ENCODE data around the gene NFKBIA. TPM values are rescaled to one million over a fixed set of nuclear protein-coding genes. Genes with fewer than 3 reads are reported as not detected.

The NFKBIA gene
- total RNA-seq, 4 donors from 2014 or later, result 362 to 1,916 (median 456) TPM

DNA sequence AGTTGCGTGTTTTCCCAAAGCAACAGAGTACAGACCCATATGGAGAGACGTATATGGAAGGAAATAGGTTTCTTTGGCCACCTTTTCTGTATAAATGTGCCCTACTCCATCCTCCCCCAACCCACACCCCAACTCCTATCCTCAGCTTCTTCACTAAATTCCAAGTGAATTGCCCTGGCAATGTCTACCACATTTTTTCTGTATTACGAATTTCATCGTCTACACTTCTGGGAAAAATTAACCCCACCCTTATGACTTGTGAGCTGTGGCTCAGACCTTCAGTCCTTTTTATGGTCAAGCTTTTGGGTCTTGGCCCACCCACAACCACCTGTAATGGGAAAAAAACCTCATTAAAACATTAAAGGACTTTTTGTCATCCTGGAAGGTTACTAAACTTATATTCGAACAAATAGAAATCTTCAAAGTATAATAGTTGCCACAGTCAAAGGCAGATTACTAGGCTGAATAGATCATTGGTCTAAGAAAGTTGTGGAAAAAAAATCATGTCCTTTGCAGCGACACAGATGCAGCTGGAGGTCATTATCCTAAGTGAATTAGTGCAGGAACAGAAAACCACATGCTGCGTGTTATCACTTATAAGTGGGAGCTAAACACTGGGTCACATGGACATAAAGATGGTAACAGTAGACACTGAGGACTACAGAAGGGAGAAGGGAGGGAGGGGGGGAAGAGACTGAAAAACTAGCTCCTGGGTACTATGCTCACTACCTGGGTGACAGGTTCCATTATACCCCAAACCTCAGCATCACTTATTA lies 15.7 kb upstream of the NFKBIA start:
- in situ Hi-C loops (cut with MboI; ENCODE audit: low pct_ligation_motif_present in 1 of 4, low pct_unique_long_range_greater_than_20kb in 1 of 4, low sequenced_read_pairs in 3 of 4) (loop anchor here in 2 of 4 donors (5.0 to 25.0 kb wide), 5 partner anchors 133 to 708 kb away; partner anchors contain the start of genes CFL2 (in 1 of the 2), PPP2R3C (in 1 of the 2), PRORP (in 1 of the 2) and PSMA6 (in 1 of the 2)), intact Hi-C loops (cut with DNase I; ENCODE audit: low total_unique reads) (no loop called here)
- no peak for DNase-seq
- Histone ChIP-seq H3K36me3 (no peaks in the 10 kb centered on the region), H3K4me3 (no peak overlapping the region), H3K9me3 (no peaks in the 10 kb centered on the region), H3K27ac (no peak overlapping the region), H3K27me3 (no peaks in the 10 kb centered on the region), H3K4me1 (peaks cover 0 to 13% (median 2%) of the 10 kb centered on the region in 4 donors)
- WGBS, 2 donors (ENCODE audit: low coverage in 1 of 2), result 66 to 73% methylated on average over 6 to 7 of the region's 7 CpGs
- TF ChIP-seq POLR2A (IDR thresholded peaks at IDR 0.05) (no peak), EP300 (IDR thresholded peaks at IDR 0.05; ENCODE audit: low read depth) (no peak), POLR2AphosphoS5 (IDR thresholded peaks at IDR 0.05) (no peak)
- TF ChIP-seq, protein P1, sequence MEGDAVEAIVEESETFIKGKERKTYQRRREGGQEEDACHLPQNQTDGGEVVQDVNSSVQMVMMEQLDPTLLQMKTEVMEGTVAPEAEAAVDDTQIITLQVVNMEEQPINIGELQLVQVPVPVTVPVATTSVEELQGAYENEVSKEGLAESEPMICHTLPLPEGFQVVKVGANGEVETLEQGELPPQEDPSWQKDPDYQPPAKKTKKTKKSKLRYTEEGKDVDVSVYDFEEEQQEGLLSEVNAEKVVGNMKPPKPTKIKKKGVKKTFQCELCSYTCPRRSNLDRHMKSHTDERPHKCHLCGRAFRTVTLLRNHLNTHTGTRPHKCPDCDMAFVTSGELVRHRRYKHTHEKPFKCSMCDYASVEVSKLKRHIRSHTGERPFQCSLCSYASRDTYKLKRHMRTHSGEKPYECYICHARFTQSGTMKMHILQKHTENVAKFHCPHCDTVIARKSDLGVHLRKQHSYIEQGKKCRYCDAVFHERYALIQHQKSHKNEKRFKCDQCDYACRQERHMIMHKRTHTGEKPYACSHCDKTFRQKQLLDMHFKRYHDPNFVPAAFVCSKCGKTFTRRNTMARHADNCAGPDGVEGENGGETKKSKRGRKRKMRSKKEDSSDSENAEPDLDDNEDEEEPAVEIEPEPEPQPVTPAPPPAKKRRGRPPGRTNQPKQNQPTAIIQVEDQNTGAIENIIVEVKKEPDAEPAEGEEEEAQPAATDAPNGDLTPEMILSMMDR (IDR thresholded peaks at IDR 0.05), result no peak

DNA sequence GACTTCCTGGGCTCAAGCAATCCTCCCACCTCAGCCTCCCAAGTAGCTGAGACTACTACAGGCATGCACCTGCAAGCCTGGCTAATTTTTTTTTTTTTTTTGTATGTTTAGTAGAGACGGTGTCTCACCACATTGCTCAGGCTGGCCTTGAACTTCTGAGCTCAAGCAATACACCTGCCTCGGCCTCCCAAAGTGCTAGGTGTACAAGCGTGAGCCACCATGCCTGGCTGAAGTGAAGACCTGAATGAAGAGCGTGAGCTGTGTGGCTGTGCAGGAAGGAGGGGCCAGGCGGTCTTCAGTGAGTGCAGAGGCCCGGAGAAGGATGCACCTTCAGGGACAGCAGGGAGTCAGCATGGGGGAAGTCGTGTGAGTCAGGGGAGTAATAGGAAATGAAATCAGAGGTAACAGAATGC lies 14.9 kb upstream of the NFKBIA start:
- Histone ChIP-seq H3K36me3 (no peaks in the 10 kb centered on the region), H3K27me3 (no peaks in the 10 kb centered on the region)
- intact Hi-C loops (cut with DNase I; ENCODE audit: low total_unique reads), result loop anchor here (5.0 to 10.0 kb wide), 2 partner anchors 155 to 287 kb away; no protein-coding TSS in a partner anchor

DNA sequence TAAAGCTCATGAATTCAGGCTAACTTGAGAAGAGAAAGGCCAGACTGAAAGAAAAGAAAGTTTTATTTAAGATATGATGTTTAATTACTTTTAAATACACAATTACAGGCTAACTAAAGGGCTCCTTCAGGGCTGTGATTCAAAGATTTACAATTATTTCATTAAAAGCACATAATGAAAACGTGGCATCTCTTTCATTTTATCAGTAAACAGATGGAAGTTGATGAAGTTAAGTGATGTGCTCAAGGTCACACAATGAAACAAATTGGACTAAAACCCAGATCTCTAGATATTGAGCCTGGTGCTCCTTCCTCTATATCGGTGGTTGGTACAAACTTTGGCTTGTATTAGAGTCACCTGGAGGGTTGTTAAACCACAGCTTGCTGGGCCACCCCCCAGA lies 13.5 kb upstream of the NFKBIA start:
- no peaks in the 10 kb centered on the region for H3K27me3 ChIP-seq
- no peaks in the 10 kb centered on the region for H3K9me3 ChIP-seq
- peaks cover under 1 to 23% (median 5%) of the 10 kb centered on the region in 4 donors for H3K4me1 ChIP-seq
- no peak for TF ChIP-seq EP300 (IDR thresholded peaks at IDR 0.05; ENCODE audit: low read depth)
- TF ChIP-seq POLR2AphosphoS5 (IDR thresholded peaks at IDR 0.05), result no peak
- TF ChIP-seq POLR2A (IDR thresholded peaks at IDR 0.05), result no peak
- TF ChIP-seq, protein P1 (IDR thresholded peaks at IDR 0.05), result no peak
- DNase-seq, result no peak
- H3K36me3 ChIP-seq, result no peaks in the 10 kb centered on the region
- intact Hi-C loops (cut with DNase I; ENCODE audit: low total_unique reads), result loop anchor here (5.0 to 10.0 kb wide), 2 partner anchors 153 to 286 kb away; no protein-coding TSS in a partner anchor
- 56 to 75% methylated on average over 1 to 2 of the region's 2 CpGs for WGBS, 2 donors (ENCODE audit: low coverage in 1 of 2)
- H3K4me3 ChIP-seq, result no peak overlapping the region
- in situ Hi-C loops (cut with MboI; ENCODE audit: low pct_ligation_motif_present in 1 of 4, low pct_unique_long_range_greater_than_20kb in 1 of 4, low sequenced_read_pairs in 3 of 4), result loop anchor here in 3 of 4 donors (10.0 to 25.0 kb wide), 5 partner anchors 131 to 706 kb away; partner anchors contain the start of genes BAZ1A (in 1 of the 3), CFL2 (in 1 of the 3), PPP2R3C (in 1 of the 3) and PRORP (in 1 of the 3)
- no peak overlapping the region for H3K27ac ChIP-seq

More for the DNA sequence above, 14.9 kb upstream of the NFKBIA start:
- DNase-seq, result no peak
- TF ChIP-seq, protein P1 (IDR thresholded peaks at IDR 0.05), result no peak
- no peak for TF ChIP-seq POLR2A (IDR thresholded peaks at IDR 0.05)
- TF ChIP-seq EP300 (IDR thresholded peaks at IDR 0.05; ENCODE audit: low read depth), result no peak
- no peak for TF ChIP-seq POLR2AphosphoS5 (IDR thresholded peaks at IDR 0.05)
- Histone ChIP-seq H3K4me1 (peaks cover 0 to 15% (median 2%) of the 10 kb centered on the region in 4 donors), H3K4me3 (no peak overlapping the region), H3K9me3 (no peaks in the 10 kb centered on the region), H3K27ac (no peak overlapping the region)
- in situ Hi-C loops (cut with MboI; ENCODE audit: low pct_ligation_motif_present in 1 of 4, low pct_unique_long_range_greater_than_20kb in 1 of 4, low sequenced_read_pairs in 3 of 4), result loop anchor here in 3 of 4 donors (10.0 to 25.0 kb wide), 5 partner anchors 132 to 707 kb away; partner anchors contain the start of genes BAZ1A (in 1 of the 3), CFL2 (in 1 of the 3), PPP2R3C (in 1 of the 3) and PRORP (in 1 of the 3)
- 67 to 72% methylated on average over 3 to 7 of the region's 7 CpGs for WGBS, 2 donors (ENCODE audit: low coverage in 1 of 2)

Data from transverse colon (tissue), 4 donors.